H1 (cell line): ENCODE data around the gene RRH. TPM values are rescaled to one million over a fixed set of nuclear protein-coding genes. Genes with fewer than 3 reads are reported as not detected.

Experiments
- CBX8 ChIP-seq: fragments of 300-800, 300-1000 bp; sonication (generic); IDR thresholded peaks from 2 replicates; pipeline ENCODE4 v1.7.1; 2016; ENCODE audit warnings: low read depth, low read length, borderline replicate concordance
- CHD7 ChIP-seq: fragments of 300-600 bp; sonication (generic); IDR thresholded peaks from 2 replicates; pipeline ENCODE4 v1.7.1; 2012; ENCODE audit warnings: low read length, moderate library complexity, mild to moderate bottlenecking, inconsistent platforms; ENCODE audit not compliant: insufficient replicate concordance
- FOSL1 ChIP-seq: IDR thresholded peaks from 2 replicates; pipeline ENCODE4 v1.6.1; 2011; ENCODE audit warnings: mild to moderate bottlenecking, low read depth, low read length, moderate library complexity; ENCODE audit not compliant: insufficient read depth
- POU5F1 ChIP-seq: IDR thresholded peaks from 2 replicates; pipeline ENCODE4 v1.6.1; 2011; ENCODE audit warnings: low read depth, mild to moderate bottlenecking, low read length, moderate library complexity
- RAD21 ChIP-seq, 2 experiments: IDR thresholded peaks in 1 of 2; conservative IDR thresholded peaks in 1 of 2; 2 replicates each; pipeline ENCODE4 v1.6.1; 2011; ENCODE audit warnings: low read depth in 2 of 2, low read length in 2 of 2, improper control_type of control experiment in 1 of 2, inconsistent platforms in 1 of 2, mild to moderate bottlenecking in 1 of 2, moderate library complexity in 1 of 2
- SAP30 ChIP-seq: fragments of 300-600 bp; sonication (generic); IDR thresholded peaks from 2 replicates; pipeline ENCODE4 v1.7.1; 2012; ENCODE audit warnings: low read length, moderate library complexity, mild to moderate bottlenecking, inconsistent platforms; ENCODE audit not compliant: insufficient read depth, insufficient replicate concordance
- SIN3A ChIP-seq, 2 experiments: IDR thresholded peaks in 1 of 2; conservative IDR thresholded peaks in 1 of 2; 2 replicates each; pipeline ENCODE4 v1.6.1; 2011 to 2012; ENCODE audit warnings: low read length in 2 of 2, improper control_type of control experiment in 1 of 2, low read depth in 1 of 2, mild to moderate bottlenecking in 1 of 2
- SIRT6 ChIP-seq: IDR thresholded peaks from one replicate; pipeline ENCODE4 v1.7.1; 2012; ENCODE audit warnings: low read length, inconsistent platforms
- SP2 ChIP-seq: IDR thresholded peaks from 2 replicates; pipeline ENCODE4 v1.6.1; 2012; ENCODE audit warnings: mild to moderate bottlenecking, low read length, inconsistent platforms
- TBP ChIP-seq: IDR thresholded peaks from 2 replicates; pipeline ENCODE4 v1.6.1; 2011; ENCODE audit warnings: low read depth, low read length, improper control_type of control experiment
- polyA plus RNA-seq, 7 experiments: library from polyadenylated mRNA; depleted of rRNA in 3 of 7; stranded (reverse) in 5 of 7; unstranded in 2 of 7; fragments of >200 nt in 5 of 7; fragments of 200-250 nt in 2 of 7; gene quantifications; 1 replicate in 5 of 7; 2 replicates in 1 of 7; 4 replicates in 1 of 7; pipeline versions ENCODE4 v1.2.1 to v1.2.3, GENCODE V29; 2011 to 2013; ENCODE audit warnings: missing spikeins in 2 of 7, mixed read lengths in 2 of 7
- total RNA-seq: library from RNA; stranded (reverse); fragmentation: NEBNext Ultra II Directional; extraction: Animal tissue kit (Norgen Biotek cat#: 25700); gene quantifications from 2 replicates; pipeline ENCODE4 v1.2.1, GENCODE V29; 2021

RRH gene
- total and polyA plus RNA-seq, 2 of the 8 experiments (the other 6 are each of a cell fraction or from before 2014, with no cell fraction given), result 0.38 TPM; not detected in 1

- TF ChIP-seq CHD7 (no peak), SP2 (no peak), CBX8 (no peak), RAD21 (IDR thresholded peaks at IDR 0.05 in 1 of 2, conservative IDR thresholded peaks at IDR 0.05 in 1 of 2; ENCODE audit: low read depth in 2 of 2, low read length in 2 of 2) (no peak), TBP (no peak), SIRT6 (no peak), SIN3A (conservative IDR thresholded peaks at IDR 0.05 in 1 of 2, IDR thresholded peaks at IDR 0.05 in 1 of 2; ENCODE audit: low read depth in 1 of 2, low read length in 2 of 2) (no peak), POU5F1 (no peak), SAP30 (no peak), FOSL1 (no peak)
These were observed 52.0 kb downstream of the RRH start (continued) for GRCh38 chr4:109879636-109880314.
